Measurements from ENCODE around the gene JARID2.

GRCh38 chr6:15366879-15367278 is 121.0 kb downstream of the JARID2 start:
- TF ChIP-seq TAF7 (optimal IDR thresholded peaks at IDR 0.05; ENCODE audit: borderline replicate concordance, low read depth, low read length) = no peak
- TF ChIP-seq KDM5A (IDR thresholded peaks at IDR 0.05; ENCODE audit: low read length) = no peak
- TF ChIP-seq POLR2A (IDR thresholded peaks at IDR 0.05; ENCODE audit: control extremely low read depth in 1 of 2, low read depth in 2 of 2, low read length in 2 of 2) = no peak
- no peak for TF ChIP-seq RXRA (IDR thresholded peaks at IDR 0.05; ENCODE audit: insufficient read depth, low read depth, low read length)
- no peak for TF ChIP-seq CEBPB (IDR thresholded peaks at IDR 0.05; ENCODE audit: low read depth, low read length)
- TF ChIP-seq EZH2 (IDR thresholded peaks at IDR 0.05; ENCODE audit: low read depth, low read length, severe bottlenecking) = no peak
- no peak for TF ChIP-seq SIX5 (IDR thresholded peaks at IDR 0.05; ENCODE audit: low read depth, low read length)
- no peak for TF ChIP-seq CTCF (IDR thresholded peaks at IDR 0.05; ENCODE audit: control extremely low read depth in 1 of 3, insufficient read depth in 1 of 3, low read depth in 1 of 3, low read length in 3 of 3)
- TF ChIP-seq POLR2AphosphoS5 (IDR thresholded peaks at IDR 0.05; ENCODE audit: low read depth, low read length) = no peak
- no peak for TF ChIP-seq EGR1 (IDR thresholded peaks at IDR 0.05; ENCODE audit: borderline replicate concordance, low read depth, low read length)
- TF ChIP-seq JUN (IDR thresholded peaks at IDR 0.05; ENCODE audit: low read depth, low read length) = no peak
- TF ChIP-seq TAF1 (IDR thresholded peaks at IDR 0.05; ENCODE audit: low read depth, low read length) = no peak
- no peak for TF ChIP-seq RFX5 (IDR thresholded peaks at IDR 0.05; ENCODE audit: borderline replicate concordance, low read depth, low read length)
- TF ChIP-seq MAFK (IDR thresholded peaks at IDR 0.05; ENCODE audit: low read depth, low read length) = no peak
